IPS-NIHi7 (cell line): ENCODE results near the gene TMEM59.
"Not testable (repeated sequence)": the region's sequence is repeated elsewhere in the genome, so short reads cannot be mapped to it uniquely, and the experiment has no call there.

ENCODE experiments used
- DNase-seq: peaks from one replicate; pipeline ENCODE4 v3.0.0; 2012; ENCODE audit warnings: mixed read lengths; ENCODE audit errors: extremely low spot score

Gene TMEM59

DNA sequence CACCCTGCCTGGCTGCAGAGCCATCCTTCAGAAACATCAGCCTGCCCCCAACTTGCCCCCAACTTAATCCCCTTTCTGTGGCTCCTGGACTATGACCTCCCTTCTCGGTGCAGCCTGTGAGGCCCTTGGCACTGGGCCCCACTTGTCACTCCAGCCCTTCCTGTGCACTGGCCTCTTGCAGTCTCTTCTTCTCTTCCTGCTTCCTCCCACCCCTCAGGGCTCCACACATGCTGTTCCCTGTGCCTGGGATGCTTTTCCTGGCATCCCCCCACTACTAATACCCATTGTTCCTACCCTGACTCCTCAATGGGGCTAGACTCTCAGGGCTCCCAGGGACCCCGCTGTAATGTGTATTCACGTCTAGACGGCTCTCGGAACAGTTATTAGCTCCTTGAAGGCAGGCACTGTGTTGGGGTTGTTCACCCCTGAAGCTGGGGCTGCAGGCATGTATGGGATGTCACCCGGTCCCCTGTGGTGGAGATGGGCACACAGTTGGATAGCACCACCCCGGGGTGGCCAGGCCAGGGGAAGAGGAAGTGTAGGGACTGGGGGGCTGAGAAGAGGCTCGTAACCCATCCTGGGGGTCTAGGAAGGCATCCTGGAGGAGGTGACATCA, 39.5 kb downstream of the TMEM59 start:
- DNase-seq, result peak; percentile 8

- no peak for DNase-seq
Observed at GRCh38 chr1:54012863-54013262, 40.1 kb downstream of the TMEM59 start.

DNA sequence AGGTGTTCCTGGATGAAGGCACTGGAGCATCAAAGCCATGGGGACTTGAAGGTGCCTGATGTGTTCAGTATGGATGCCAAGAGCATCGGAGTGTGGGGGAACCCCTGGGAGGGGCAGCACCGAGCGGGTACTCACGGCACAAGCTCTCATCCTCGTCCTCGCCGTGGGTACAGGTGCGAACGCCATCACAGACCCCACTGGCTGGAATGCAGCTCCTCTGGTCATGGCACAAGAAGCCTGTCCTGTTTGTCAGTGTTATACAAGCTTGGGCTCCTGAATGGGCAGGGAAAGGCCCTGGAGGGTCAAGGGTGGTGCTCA, 41.0 kb downstream of the TMEM59 start:
- peak; percentile 7 for DNase-seq

GRCh38 chr1:54011316-54012007, 41.5 kb downstream of the TMEM59 start:
- DNase-seq, result no peak

- DNase-seq, result no peak
Observed at GRCh38 chr1:54010415-54011117, 42.4 kb downstream of the TMEM59 start.

DNA sequence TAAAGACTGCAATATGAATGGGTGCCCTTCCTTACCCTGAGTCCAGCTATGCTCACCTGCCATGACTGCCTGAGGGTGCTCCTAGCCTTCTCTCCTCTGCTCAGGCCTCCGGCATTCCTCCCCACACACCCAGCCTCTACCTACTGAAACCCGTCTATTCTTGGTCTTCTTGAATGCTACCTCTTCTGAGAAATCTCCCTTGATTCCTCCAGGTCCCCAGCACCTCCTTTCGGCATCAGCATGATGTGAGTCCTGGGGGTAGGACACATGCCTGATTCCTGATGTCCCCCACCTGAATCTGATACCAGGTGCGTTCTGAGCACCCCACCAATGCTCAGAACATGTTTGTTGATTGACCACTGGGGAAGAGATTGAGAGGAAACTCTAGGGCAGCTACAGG, 43.6 kb downstream of the TMEM59 start:
- DNase-seq, result peak; percentile 8

DNA sequence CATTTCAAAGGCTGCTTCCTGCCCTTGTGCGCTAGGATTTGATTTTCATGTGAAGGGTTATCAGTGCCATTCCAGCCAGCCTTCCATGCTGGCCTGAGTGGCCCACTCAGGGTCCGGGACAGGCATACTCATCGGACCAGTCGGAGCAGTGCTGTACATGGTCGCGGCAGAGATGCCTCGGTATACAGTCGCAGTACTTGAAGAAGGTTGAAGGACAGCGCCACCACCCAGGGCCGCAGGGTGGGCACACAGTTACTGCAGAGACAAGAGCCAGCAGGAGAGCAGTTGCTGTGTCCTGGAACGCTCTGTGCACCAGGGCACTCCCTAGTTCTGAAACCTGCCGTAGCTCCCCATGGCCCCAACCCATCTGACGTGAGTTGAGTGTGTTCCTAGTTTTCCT, 44.1 kb downstream of the TMEM59 start:
- DNase-seq, result peak; percentile 11

DNA sequence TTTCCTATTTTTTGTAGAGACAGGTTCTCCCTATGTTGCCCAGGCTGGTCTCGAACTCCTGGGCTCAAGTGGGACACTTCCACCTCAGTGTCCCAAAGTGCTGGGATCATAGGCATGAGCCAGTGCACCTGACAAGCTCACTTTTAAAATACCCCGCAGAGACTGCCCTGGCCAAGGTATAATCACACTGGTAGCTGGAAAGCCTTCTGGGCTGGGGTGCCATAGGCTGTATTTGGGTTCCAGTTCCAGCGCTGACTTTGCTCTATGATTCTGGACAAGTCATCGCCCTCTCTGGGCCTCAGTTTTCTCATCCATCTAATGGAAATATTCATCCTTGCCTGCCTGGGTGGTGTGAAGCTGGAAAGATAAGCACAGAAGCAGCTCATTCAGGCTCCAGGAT, 45.4 kb downstream of the TMEM59 start:
- no peak for DNase-seq

DNA sequence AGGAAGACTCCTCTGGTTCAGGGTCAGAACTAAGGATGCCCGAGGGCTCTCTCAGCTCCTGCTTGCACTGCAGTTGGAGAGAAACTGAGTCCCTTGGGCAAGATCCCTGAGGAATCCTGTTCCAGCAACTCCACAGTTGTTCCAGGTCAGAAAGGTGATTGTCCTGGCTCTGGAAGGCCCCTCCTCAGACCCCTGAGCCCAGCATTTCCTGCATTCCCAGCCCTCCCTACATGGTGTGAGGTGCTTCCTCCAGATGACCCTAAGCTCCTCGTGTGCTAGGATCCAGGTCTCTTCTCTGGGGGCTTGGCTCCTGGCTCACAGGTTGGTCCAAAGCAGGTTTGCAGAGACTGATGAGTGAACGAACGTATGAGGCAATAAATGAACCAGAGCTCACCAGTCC, 46.5 kb downstream of the TMEM59 start:
- peak; percentile 14 for DNase-seq

DNA sequence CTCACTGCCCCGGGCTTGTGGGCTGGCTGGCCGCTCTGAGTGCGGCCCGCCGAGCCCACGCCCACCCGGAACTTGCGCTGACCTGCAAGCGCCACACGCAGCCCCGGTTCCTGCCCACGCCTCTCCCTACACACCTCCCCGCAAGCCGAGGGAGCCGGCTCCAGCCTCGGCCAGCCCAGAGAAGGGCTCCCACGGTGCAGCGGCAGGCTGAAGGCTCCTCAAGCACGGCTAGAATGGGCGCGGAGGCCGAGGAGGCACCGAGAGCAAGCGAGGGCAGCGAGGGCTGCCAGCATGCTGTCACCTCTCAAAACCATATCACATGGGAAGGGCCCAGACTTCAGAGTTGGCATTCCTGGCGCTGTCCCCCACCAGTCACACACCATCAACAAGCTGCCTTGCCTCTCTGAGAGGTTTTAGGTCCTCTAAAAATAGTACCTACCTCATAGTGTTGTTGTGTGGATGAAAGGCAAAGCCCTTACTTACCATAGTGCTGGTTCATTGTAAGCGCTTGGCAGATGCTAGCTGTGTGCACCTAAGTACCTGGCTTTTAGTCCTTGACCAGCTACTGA, 48.4 kb downstream of the TMEM59 start:
- no peak for DNase-seq

DNA sequence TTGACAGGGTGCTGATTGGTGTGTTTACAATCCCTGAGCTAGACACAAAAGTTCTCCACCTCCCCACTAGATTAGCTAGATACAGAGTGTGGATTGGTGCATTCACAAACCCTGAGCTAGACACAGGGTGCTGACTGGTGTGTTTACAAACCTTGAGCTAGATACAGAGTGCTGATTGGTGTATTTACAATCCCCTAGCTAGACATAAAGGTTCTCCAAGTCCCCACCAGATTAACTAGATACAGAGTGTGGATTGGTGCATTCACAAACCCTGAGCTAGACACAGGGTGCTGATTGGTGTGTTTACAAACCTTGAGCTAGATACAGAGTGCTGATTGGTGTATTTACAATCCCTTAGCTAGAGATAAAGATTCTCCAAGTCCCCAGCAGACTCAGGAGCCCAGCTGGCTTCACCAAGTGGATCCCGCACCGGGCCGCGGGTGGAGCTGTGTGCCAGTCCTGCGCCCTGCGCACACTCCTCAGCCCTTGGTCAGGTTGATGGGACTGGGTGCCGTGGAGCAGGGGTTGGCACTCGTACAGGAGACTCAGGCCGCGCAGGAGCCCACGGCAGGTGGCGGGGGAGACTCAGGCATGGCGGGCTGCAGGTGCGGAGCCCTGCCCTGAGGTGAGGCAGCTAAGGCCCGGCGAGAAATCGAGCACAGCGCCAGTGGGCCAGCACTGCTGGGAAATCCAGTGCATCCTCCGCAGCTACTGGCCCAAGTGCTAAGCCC, 49.1 kb downstream of the TMEM59 start:
- DNase-seq, result not testable (repeated sequence)

DNA sequence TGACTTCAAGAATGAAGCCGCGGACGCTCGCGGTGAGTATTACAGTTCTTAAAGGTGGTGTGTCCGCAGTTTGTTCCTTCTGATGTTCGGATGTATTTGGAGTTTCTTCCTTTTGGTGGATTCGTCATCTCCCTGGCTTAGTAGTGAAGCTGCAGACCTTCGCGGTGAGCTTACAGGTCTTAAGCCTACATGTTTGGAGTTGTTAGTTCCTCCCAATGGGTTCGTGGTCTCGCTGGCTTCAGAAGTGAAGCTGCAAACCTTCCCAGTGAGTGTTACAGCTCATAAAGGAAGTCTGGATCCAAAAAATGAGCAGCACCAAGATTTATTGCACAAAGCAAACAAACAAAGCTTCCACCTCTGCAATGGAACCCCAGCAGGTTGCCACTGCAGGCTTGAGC, 49.8 kb downstream of the TMEM59 start:
- DNase-seq, result no peak

GRCh38 chr1:54002544-54003248, 50.3 kb downstream of the TMEM59 start:
- DNase-seq, result no peak

DNA sequence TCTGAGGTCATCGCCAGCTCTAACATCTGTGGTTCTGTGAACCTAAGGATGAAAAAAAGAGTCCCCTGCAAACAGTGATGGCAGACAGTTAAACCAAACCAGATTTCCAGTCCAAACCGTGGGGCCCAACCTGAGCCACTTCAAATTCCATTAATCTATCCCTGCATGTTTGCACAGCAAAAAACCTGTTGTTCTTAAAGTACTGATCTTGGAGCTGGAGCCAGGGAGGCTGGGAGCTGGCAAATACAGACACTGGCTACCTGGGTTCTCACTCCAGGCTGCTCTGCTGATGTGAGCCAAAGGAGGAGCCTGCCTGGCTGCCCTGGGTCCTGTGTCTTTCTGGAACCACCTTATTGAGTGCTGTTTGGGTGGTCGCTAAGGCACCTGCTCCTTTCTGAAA, 51.4 kb downstream of the TMEM59 start:
- DNase-seq, result no peak

GRCh38 chr1:53999920-54000319, 53.1 kb downstream of the TMEM59 start:
- DNase-seq, result no peak

DNA sequence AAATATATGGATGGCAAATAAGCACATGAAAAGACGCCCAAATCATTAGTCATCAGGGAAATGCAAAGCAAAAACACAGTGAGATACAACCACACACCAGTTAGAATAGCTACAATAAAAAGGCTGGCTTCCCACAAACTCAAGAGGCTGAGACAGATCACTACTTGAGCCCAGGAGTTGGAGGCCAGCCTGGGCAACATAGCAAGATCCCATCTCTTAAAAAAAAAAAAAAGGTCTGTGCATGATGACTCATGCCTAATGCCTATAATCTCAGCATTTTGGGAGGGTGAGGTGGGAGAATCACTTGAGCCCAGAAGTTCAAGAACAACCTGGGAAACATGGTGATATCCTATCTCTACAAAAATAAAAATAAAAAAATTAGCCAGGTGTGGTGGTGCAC, 54.8 kb downstream of the TMEM59 start:
- DNase-seq, result no peak

- no peak for DNase-seq
Observed at GRCh38 chr1:53995683-53996082, 57.3 kb downstream of the TMEM59 start.

- DNase-seq, result not testable (repeated sequence)
Observed at GRCh38 chr1:53994516-53994915, 58.5 kb downstream of the TMEM59 start.

DNA sequence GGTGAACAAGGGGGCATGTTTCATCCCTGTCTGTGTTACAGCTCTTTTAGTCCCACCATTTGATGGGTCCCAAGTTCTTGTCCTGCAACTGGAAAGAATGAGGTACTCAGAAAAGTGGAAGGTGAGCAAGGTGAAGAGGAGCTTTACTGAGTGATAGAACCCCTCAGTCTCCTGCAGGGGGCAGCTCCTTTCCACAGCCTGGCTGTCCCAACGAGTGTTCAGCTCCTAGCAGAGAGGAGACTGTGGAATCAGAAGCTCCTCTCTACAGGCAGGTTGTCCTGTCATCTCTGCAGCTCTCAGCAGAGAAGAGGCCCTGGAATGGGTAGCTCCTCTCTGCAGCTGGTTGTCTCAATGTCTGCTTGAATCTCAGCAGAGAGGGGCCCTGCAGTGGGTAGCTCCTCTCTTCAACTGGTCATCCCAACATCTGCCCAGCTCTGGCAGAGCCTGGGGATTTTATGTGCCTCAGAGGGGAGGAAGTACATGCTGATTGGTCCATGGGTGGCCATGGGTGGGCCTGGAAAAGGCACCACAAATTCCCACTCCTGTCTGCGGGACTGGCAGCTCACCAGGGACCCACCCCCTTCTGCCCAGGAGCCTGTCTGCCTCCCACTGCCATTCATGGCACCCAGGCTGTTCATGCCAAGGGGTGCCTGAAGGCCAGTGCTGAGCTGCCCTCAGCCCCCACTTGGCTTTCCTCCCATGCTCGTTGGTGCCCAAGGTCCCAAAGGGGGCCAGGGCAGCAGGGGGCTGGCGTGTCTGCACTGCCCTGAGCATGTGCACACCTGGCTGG, 60.7 kb downstream of the TMEM59 start:
- DNase-seq, result no peak

DNA sequence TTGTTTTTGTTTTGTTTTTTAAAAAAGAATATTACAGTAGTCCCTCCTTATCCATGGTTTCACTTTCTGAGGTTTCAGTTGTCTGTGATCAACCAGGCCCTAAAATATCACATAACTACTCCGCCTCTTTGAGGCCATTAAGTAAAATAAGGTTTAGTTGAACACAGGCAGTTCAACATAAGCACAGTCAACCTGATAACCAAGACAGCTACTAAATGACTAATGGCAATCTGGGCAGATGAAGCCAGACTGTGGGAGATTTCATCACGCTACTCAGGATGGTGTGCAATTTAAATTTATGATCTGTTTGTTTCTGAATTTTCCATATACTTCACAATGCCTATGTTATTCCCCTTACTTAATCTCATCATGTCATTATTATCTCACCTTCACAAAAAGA, 65.1 kb downstream of the TMEM59 start:
- no peak for DNase-seq

DNA sequence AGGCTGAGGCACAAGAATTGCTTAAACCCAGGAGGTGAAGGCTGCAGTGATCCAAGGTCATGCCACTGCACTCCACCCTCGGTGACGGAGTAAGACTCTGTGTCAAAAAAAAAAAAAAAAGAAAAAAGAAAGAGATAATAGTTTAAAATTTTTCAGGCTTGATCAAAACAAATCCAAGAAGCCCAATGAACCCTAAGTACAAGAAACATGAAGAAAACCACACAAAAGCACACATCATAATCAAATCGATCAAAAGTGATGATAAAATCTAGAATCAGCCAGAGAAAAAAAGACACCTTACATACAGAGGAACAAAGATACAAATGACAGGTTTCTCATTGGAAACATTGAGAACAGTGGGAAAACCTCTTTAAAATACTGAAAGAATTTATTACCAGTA, 66.5 kb downstream of the TMEM59 start:
- no peak for DNase-seq
